PFSK-1 (cell line): ENCODE data around the gene INPP5A.

Source experiments
- FOXP2 ChIP-seq: optimal IDR thresholded peaks from 2 replicates; pipeline ENCODE3; 2011; ENCODE audit warnings: borderline replicate concordance, control low read depth, inconsistent platforms; ENCODE audit not compliant: insufficient read depth; ENCODE audit errors: extremely low read length, extremely low read depth
- POLR2AphosphoS5 ChIP-seq: IDR thresholded peaks from 2 replicates; pipeline ENCODE4 v1.6.1; 2012; ENCODE audit warnings: low read depth, mild to moderate bottlenecking, control low read depth, low read length, moderate library complexity
- REST ChIP-seq, 2 experiments: IDR thresholded peaks; 2 replicates each; pipeline versions ENCODE4 v1.6.1 to v1.8.0; 2011 to 2012; ENCODE audit warnings: low read depth in 2 of 2, low read length in 2 of 2, control low read depth in 1 of 2, inconsistent platforms in 1 of 2, mild to moderate bottlenecking in 1 of 2, moderate library complexity in 1 of 2; ENCODE audit not compliant: insufficient read depth in 1 of 2
- SIN3A ChIP-seq: IDR thresholded peaks from 2 replicates; pipeline ENCODE4 v1.6.1; 2012; ENCODE audit warnings: mild to moderate bottlenecking, low read length, moderate library complexity, borderline replicate concordance; ENCODE audit not compliant: insufficient read depth
- TAF1 ChIP-seq: IDR thresholded peaks from 2 replicates; pipeline ENCODE4 v1.6.1; 2012; ENCODE audit warnings: low read length, control low read depth, borderline replicate concordance; ENCODE audit not compliant: insufficient read depth

Gene INPP5A

GRCh38 chr10:132605390-132605789 is 67.8 kb downstream of the INPP5A start:
- TF ChIP-seq FOXP2: no peak
- no peak for TF ChIP-seq TAF1
- no peak for TF ChIP-seq SIN3A
- no peak for TF ChIP-seq POLR2AphosphoS5
- TF ChIP-seq REST (IDR thresholded peaks at IDR 0.05; ENCODE audit: insufficient read depth in 1 of 2, low read depth in 2 of 2, low read length in 2 of 2): no peak

GRCh38 chr10:132606031-132606491 is 68.5 kb downstream of the INPP5A start:
- TF ChIP-seq SIN3A: no peak
- TF ChIP-seq POLR2AphosphoS5: no peak
- TF ChIP-seq FOXP2: no peak
- no peak for TF ChIP-seq REST (IDR thresholded peaks at IDR 0.05; ENCODE audit: insufficient read depth in 1 of 2, low read depth in 2 of 2, low read length in 2 of 2)
- no peak for TF ChIP-seq TAF1

DNA sequence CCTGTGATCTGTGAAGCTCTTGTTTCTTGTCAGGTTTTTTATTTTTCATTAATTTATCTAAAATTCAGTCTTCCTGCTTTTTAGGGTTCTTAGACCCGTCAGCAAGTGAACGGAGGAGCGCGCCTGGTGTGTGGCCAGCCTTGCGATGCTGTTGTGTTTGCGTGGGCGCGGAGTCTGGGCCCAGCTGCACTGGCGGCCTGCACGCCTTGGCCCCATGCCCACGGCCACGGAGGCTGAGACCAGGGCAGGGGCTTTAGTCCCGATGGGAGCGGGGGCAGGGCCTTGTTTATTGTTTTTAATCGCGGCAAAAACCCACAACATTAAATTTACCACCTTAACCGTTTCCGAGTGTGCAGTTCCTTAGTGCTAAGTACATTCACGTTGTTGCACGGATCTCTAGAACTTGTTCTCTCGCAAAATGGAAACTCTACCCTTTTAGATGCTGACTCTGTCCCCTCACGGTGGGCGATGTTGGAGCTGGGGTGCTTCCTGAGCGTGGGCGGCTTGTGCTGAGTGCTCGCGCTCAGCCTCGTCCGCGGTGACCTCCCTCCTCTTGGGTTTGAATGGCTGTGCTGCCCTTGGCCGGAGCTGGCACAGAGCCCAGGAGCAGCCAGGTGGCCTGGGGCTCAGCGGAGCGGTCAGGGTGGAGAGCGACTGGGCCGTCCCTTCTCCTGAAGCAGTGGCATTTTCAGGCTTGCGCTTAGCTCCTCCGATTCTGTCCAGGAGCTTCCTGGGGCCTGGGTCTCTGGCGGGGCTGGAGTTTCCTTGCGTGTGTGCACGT is 69.1 kb downstream of the INPP5A start:
- TF ChIP-seq REST (IDR thresholded peaks at IDR 0.05; ENCODE audit: insufficient read depth in 1 of 2, low read depth in 2 of 2, low read length in 2 of 2) (no peak), FOXP2 (peak; percentile 88), SIN3A (no peak)

DNA sequence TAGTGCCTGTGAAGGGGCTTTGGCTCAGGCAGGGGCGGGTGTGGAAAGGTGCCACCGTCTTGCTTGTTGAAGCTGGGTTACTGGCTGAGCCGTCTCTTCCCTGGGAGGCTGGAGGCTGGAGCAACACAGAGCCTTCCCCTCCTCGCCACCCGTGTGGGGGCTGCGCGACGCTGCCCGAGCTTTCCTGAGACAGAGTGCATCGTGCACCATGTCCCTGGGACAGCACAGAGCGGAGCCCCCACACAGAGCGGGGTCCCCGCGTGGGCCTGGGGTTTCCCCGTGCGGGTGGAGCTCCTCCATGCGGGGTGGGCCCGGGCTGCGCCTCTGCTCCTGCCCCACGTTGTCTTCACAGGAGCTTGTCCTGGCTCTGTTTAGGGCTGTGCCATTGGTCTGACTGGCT is 69.9 kb downstream of the INPP5A start:
- TF ChIP-seq SIN3A (no peak), POLR2AphosphoS5 (no peak), TAF1 (no peak), REST (IDR thresholded peaks at IDR 0.05; ENCODE audit: insufficient read depth in 1 of 2, low read depth in 2 of 2, low read length in 2 of 2) (no peak), FOXP2 (no peak)
